Breast epithelium (tissue), 3 donors: ENCODE data around the gene TF.

Source experiments
- POLR2A ChIP-seq: fragments of 450-650 bp; IDR thresholded peaks from one replicate; pipeline ENCODE4 v1.6.1; 2016; ENCODE audit warnings: antibody characterized with exemption, mild to moderate bottlenecking, moderate library complexity
- TF ChIP-seq, protein P1 (sequence below), 3 donors: fragments of 450-650 bp; IDR thresholded peaks; one replicate each; pipeline ENCODE4 v1.5.1; 2016 to 2017; ENCODE audit warnings: antibody characterized with exemption in 3 of 3, mild to moderate bottlenecking in 3 of 3, moderate library complexity in 3 of 3

DNA sequence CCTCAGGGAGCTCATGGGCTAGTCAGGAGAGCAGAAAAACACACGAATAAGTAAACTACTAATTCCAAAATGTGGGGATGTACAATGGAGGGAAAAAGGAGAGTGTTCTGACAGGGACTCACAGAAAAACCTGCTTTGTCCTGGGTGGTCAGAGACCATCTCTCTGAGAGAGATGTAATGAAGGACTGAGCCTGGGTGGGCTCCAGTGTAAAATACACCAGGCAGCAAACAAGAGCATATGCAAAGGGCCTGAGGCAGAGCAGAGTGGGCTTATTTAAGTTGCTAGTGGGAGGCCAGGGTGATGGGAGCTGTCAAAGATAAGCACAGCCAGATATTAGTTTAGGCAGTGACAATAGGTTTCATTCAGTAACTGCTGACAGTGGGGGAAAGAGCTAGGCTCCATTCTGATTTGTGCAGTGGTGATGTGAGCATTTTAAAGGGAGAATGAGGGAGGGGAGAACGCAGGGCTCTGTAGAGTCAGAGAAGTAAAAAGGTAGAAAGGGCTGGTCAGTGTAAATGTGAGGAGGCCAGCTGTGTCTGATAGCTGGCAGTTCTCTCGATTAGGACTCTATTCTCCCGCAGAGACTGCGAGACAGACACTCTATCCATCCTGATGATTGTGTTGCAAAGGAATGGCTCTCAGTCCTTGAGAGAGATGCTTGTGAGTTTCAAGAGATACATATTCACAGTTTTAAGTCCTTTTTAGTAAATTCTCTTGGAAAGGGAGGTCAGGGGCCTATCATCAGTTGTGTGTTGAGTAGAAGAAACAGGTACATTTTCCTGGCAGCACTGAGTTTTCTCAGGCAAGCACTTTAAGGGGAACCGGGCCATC is 3.5 kb downstream of the TF start:
- TF ChIP-seq, protein P1, sequence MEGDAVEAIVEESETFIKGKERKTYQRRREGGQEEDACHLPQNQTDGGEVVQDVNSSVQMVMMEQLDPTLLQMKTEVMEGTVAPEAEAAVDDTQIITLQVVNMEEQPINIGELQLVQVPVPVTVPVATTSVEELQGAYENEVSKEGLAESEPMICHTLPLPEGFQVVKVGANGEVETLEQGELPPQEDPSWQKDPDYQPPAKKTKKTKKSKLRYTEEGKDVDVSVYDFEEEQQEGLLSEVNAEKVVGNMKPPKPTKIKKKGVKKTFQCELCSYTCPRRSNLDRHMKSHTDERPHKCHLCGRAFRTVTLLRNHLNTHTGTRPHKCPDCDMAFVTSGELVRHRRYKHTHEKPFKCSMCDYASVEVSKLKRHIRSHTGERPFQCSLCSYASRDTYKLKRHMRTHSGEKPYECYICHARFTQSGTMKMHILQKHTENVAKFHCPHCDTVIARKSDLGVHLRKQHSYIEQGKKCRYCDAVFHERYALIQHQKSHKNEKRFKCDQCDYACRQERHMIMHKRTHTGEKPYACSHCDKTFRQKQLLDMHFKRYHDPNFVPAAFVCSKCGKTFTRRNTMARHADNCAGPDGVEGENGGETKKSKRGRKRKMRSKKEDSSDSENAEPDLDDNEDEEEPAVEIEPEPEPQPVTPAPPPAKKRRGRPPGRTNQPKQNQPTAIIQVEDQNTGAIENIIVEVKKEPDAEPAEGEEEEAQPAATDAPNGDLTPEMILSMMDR (IDR thresholded peaks at IDR 0.05) = no peak
- no peak for TF ChIP-seq POLR2A
